Subcutaneous adipose tissue (tissue), 4 donors: Measurements from ENCODE around the gene PSMD3. TPM values are rescaled to one million over a fixed set of nuclear protein-coding genes. Genes with fewer than 3 reads are reported as not detected.

Experiments
- small RNA-seq: library from RNA; depleted of rRNA; stranded (forward); fragments of <200 nt; gene quantifications from one replicate; pipeline ENCODE3, GENCODE V24; 2016
- total RNA-seq, 4 donors: library from RNA; depleted of rRNA; stranded (reverse); fragments of >200 nt; gene quantifications; one replicate each; pipeline ENCODE4 v1.1.0, GENCODE V29; 2016
- TF ChIP-seq, protein P1 (sequence below): fragments of 450-650 bp; IDR thresholded peaks from one replicate; pipeline ENCODE4 v1.5.1; 2016; ENCODE audit warnings: low read depth, mild to moderate bottlenecking, control low read depth, antibody characterized with exemption, moderate library complexity

The PSMD3 gene
- total RNA-seq, 4 donors from 2014 or later, result 52.2 to 86.8 (median 68.2) TPM

DNA sequence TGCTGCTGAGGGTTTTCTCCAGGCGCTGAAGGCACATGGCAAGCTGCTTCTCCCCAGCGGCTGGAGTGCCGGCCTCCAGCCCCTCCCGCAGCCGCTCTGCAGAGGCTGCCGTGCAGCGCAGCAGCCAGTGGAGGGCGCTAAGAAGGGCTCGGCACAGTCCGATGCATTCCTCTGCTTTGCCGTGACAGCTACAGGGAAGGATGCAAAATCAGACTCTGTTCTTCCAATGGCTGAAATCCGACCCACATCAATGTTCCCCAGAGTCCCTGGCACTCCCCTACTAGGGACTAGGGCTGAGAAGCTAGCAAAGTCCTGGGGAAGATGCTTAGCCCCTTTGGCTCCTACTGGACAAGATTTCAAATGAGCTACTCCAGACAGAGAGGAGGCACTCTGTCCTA, 54.6 kb downstream of the PSMD3 start:
- TF ChIP-seq, protein P1, sequence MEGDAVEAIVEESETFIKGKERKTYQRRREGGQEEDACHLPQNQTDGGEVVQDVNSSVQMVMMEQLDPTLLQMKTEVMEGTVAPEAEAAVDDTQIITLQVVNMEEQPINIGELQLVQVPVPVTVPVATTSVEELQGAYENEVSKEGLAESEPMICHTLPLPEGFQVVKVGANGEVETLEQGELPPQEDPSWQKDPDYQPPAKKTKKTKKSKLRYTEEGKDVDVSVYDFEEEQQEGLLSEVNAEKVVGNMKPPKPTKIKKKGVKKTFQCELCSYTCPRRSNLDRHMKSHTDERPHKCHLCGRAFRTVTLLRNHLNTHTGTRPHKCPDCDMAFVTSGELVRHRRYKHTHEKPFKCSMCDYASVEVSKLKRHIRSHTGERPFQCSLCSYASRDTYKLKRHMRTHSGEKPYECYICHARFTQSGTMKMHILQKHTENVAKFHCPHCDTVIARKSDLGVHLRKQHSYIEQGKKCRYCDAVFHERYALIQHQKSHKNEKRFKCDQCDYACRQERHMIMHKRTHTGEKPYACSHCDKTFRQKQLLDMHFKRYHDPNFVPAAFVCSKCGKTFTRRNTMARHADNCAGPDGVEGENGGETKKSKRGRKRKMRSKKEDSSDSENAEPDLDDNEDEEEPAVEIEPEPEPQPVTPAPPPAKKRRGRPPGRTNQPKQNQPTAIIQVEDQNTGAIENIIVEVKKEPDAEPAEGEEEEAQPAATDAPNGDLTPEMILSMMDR, result no peak

DNA sequence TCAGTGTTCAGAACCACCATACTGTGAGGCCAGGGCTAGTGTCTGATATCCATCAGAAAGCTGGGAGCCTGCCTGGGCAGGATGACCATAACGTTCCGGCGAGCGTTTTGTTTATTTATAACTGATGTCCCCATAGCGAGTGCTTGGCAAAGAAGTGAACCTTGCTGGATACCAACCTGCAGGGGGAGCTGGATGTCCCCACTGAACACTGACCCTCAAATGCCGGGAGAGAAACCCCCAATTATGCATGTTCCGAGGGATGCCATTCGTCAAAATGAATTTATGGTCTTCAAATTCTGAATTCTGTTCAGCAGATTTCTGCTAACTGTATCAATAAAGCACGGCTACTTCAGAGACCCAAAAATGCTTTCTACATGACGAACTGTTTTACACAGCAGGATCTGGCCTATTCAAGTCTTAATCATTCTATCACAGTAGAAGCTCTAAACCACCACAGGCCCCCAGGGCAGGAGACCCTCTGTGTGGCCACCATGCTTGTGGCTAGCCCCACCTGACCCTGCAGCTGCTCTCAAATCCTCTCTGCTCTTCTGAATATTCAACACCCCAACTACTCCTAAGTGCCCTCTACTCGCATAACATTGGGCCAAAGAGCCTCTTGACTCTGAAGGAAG, 58.4 kb downstream of the PSMD3 start:
- TF ChIP-seq, protein P1, result no peak

GRCh38 chr17:40041196-40041595, 60.6 kb downstream of the PSMD3 start:
- TF ChIP-seq, protein P1, result no peak

Small RNA genes within 50 kb of the gene (small RNA-seq; reads per million reads assigned to genes)
- 1,503 reads per million, percentile 99 among the genes with 10 or more reads in this experiment for gene SNORD124

Other genes starting within 250 kb of the PSMD3 start
- under 1 TPM in 1 of 4 donors, not detected in 3; 0.44 TPM for gene GRB7, start 242.9 kb upstream of the PSMD3 start, total RNA-seq
- gene IKZF3, start 116.5 kb upstream of the PSMD3 start, total RNA-seq, result 1 to 10 TPM in 3 of 4 donors, under 1 TPM in 1; 0.98 to 1.9 (median 1.4) TPM
- not detected for gene ZPBP2, start 112.6 kb upstream of the PSMD3 start, total RNA-seq
- 10 to 100 TPM; 15.2 to 80.4 (median 24.3) TPM for gene GSDMB, start 62.2 kb upstream of the PSMD3 start, total RNA-seq
- 100 to 1,000 TPM; 145 to 419 (median 200) TPM for gene ORMDL3, start 53.2 kb upstream of the PSMD3 start, total RNA-seq
- not detected for gene LRRC3C, start 53.1 kb upstream of the PSMD3 start, total RNA-seq
- gene GSDMA, start 17.8 kb upstream of the PSMD3 start, total RNA-seq, result 1 to 10 TPM in 3 of 4 donors, not detected in 1; 1.3 to 9.0 (median 7.1) TPM
- not detected for gene CSF3, start 34.6 kb downstream of the PSMD3 start, total RNA-seq
- 10 to 100 TPM; 47.6 to 75.5 (median 63.0) TPM for gene MED24, start 73.6 kb downstream of the PSMD3 start, total RNA-seq
- gene THRA, start 82.2 kb downstream of the PSMD3 start, total RNA-seq, result 10 to 100 TPM; 35.7 to 81.2 (median 47.1) TPM
- gene NR1D1, start 119.8 kb downstream of the PSMD3 start, total RNA-seq, result 10 to 100 TPM in 2 of 4 donors, 1 to 10 TPM in 2; 4.2 to 16.0 (median 12.7) TPM
- gene MSL1, start 141.2 kb downstream of the PSMD3 start, total RNA-seq, result 10 to 100 TPM; 42.0 to 87.6 (median 61.7) TPM
- gene CASC3, start 159.7 kb downstream of the PSMD3 start, total RNA-seq, result 10 to 100 TPM; 37.4 to 81.4 (median 71.8) TPM
- 1 to 10 TPM; 2.4 to 7.3 (median 5.2) TPM for gene RAPGEFL1, start 196.7 kb downstream of the PSMD3 start, total RNA-seq
- 10 to 100 TPM in 1 of 4 donors, 1 to 10 TPM in 3; 8.1 to 10.2 (median 9.7) TPM for gene WIPF2, start 238.5 kb downstream of the PSMD3 start, total RNA-seq